ENCODE results near the gene TMEM33. TPM values are rescaled to one million over a fixed set of nuclear protein-coding genes. Genes with fewer than 3 reads are reported as not detected.

The TMEM33 gene
- total RNA-seq, 1 experiment from 2014 or later: 65.0 TPM

- ChIA-PET CTCF (no interaction called here), POLR2A (ENCODE audit: unreplicated experiment) (no interaction called here)
- no peaks in the 10 kb centered on the region for H3K36me3 ChIP-seq (ENCODE audit: low read depth)
- peaks cover 44% of the 10 kb centered on the region for H3K79me2 ChIP-seq (ENCODE audit: low read depth)
- no peaks in the 10 kb centered on the region for H3K9me2 ChIP-seq (ENCODE audit: insufficient read depth)
- no peak overlapping the region for H3K4me3 ChIP-seq
- peaks cover 22% of the 10 kb centered on the region for H3K4me1 ChIP-seq (replicated peaks; ENCODE audit: insufficient read depth)
- intact Hi-C loops (cut with micrococcal nuclease; ENCODE audit: unreplicated experiment): no loop called here
- H4K20me1 ChIP-seq (ENCODE audit: insufficient read depth): 0 out of 2 replicates have a peak, but pooled peaks cover 13% of the 10 kb centered on the region
- no peaks in the 10 kb centered on the region for H3K27me3 ChIP-seq (ENCODE audit: insufficient read depth, low read depth)
- no peaks in the 10 kb centered on the region for H3K9me3 ChIP-seq (ENCODE audit: insufficient read depth, low read depth)
- no peak overlapping the region for H3K27ac ChIP-seq
- no peak for TF ChIP-seq EZH2 (IDR thresholded peaks at IDR 0.05; ENCODE audit: low read depth)
- no peak for TF ChIP-seq CTCF (conservative IDR thresholded peaks at IDR 0.05)
- 0 out of 2 replicates have a peak overlapping the region, but pooled peaks have one; percentile 85 for H3K4me2 ChIP-seq
- H3F3A ChIP-seq (ENCODE audit: insufficient read depth, low read depth): no peaks in the 10 kb centered on the region; the same call in 1 of the 2 replicates
- no TSS peak for BruUV-seq (replicated peaks)
- DNase-seq: no peak
- H2AFZ ChIP-seq: no peak overlapping the region
These were observed 58.0 kb downstream of the TMEM33 start for GRCh38 chr4:41992967-41993857.

- ChIA-PET POLR2A (ENCODE audit: unreplicated experiment) (no interaction called here), CTCF (no interaction called here)
- Histone ChIP-seq H3K79me2 (ENCODE audit: low read depth) (peaks cover 44% of the 10 kb centered on the region), H4K20me1 (ENCODE audit: insufficient read depth) (0 out of 2 replicates have a peak, but pooled peaks cover 17% of the 10 kb centered on the region), H3K36me3 (ENCODE audit: low read depth) (0 out of 2 replicates have a peak, but pooled peaks cover 3% of the 10 kb centered on the region), H3K4me2 (no peak overlapping the region), H3K9me2 (ENCODE audit: insufficient read depth) (no peaks in the 10 kb centered on the region), H3K27ac (no peak overlapping the region), H3K27me3 (ENCODE audit: insufficient read depth, low read depth) (no peaks in the 10 kb centered on the region), H3K9me3 (ENCODE audit: insufficient read depth, low read depth) (no peaks in the 10 kb centered on the region), H3K4me1 (replicated peaks; ENCODE audit: insufficient read depth) (peaks cover 17% of the 10 kb centered on the region), H3F3A (ENCODE audit: insufficient read depth, low read depth) (no peaks in the 10 kb centered on the region; the same call in 1 of the 2 replicates), H3K4me3 (no peak overlapping the region), H2AFZ (no peak overlapping the region)
- DNase-seq: no peak
- TF ChIP-seq EZH2 (IDR thresholded peaks at IDR 0.05; ENCODE audit: low read depth) (no peak), CTCF (conservative IDR thresholded peaks at IDR 0.05) (no peak)
- no TSS peak for BruUV-seq (replicated peaks)
- intact Hi-C loops (cut with micrococcal nuclease; ENCODE audit: unreplicated experiment): no loop called here
These were observed 59.3 kb downstream of the TMEM33 start for GRCh38 chr4:41994461-41994985.

GRCh38 chr4:41998019-41998418, 62.8 kb downstream of the TMEM33 start:
- ChIA-PET POLR2A (ENCODE audit: unreplicated experiment) (no interaction called here), CTCF (no interaction called here)
- BruUV-seq (replicated peaks): no TSS peak
- no peak for TF ChIP-seq CTCF (conservative IDR thresholded peaks at IDR 0.05)
- TF ChIP-seq EZH2 (IDR thresholded peaks at IDR 0.05; ENCODE audit: low read depth): no peak
- no peaks in the 10 kb centered on the region; the same call in 1 of the 2 replicates for H3K4me1 ChIP-seq (replicated peaks; ENCODE audit: insufficient read depth)
- H4K20me1 ChIP-seq (ENCODE audit: insufficient read depth): peaks cover 23% of the 10 kb centered on the region; the same call in 1 of the 2 replicates
- no peak overlapping the region for H2AFZ ChIP-seq
- H3F3A ChIP-seq (ENCODE audit: insufficient read depth, low read depth): no peaks in the 10 kb centered on the region; the same call in 1 of the 2 replicates
- no peaks in the 10 kb centered on the region for H3K9me2 ChIP-seq (ENCODE audit: insufficient read depth)
- DNase-seq: no peak
- no peak overlapping the region for H3K4me3 ChIP-seq
- H3K9me3 ChIP-seq (ENCODE audit: insufficient read depth, low read depth): no peaks in the 10 kb centered on the region
- 0 out of 2 replicates have a peak, but pooled peaks cover 10% of the 10 kb centered on the region for H3K36me3 ChIP-seq (ENCODE audit: low read depth)
- intact Hi-C loops (cut with micrococcal nuclease; ENCODE audit: unreplicated experiment): no loop called here
- peaks cover 33% of the 10 kb centered on the region for H3K79me2 ChIP-seq (ENCODE audit: low read depth)
- H3K27me3 ChIP-seq (ENCODE audit: insufficient read depth, low read depth): no peaks in the 10 kb centered on the region
- no peak overlapping the region for H3K27ac ChIP-seq
- H3K4me2 ChIP-seq: no peak overlapping the region

Data from PC-9 (cell line).